Pancreas (tissue), 10 donors: Measurements from ENCODE around the gene MYO7B. TPM values are rescaled to one million over a fixed set of nuclear protein-coding genes. Genes with fewer than 3 reads are reported as not detected.

Experiments
- ATAC-seq, 4 donors: fragments of 200-7000 bp; cut with Tn5 transposase; one replicate each; pipeline versions ENCODE4 v1.8.0 to v1.9.1; 2020; ENCODE audit warnings: mild to moderate bottlenecking in 4 of 4, moderate library complexity in 4 of 4
- DNase-seq, 6 donors: peaks; one replicate each; pipeline ENCODE4 v3.0.0-alpha.2; 2020
- FAIRE-seq: peaks from 2 replicates; lab custom pipeline; 2012; peaks lifted over from hg19 to GRCh38; lab: Jason Lieb, UNC
- H3K27ac ChIP-seq, 4 donors: fragments of 200-600 bp; sonication (generic); 1 replicate in 3 of 4; 2 replicates in 1 of 4; pipeline versions ENCODE4 v1.5.0 to v1.8.0; 2020
- H3K27me3 ChIP-seq, 4 donors: fragments of 200-600 bp; one replicate each; pipeline ENCODE4 v1.8.0; 2021
- H3K36me3 ChIP-seq, 3 donors: fragments of 200-600 bp; sonication (generic) in 1 of 3; one replicate each; pipeline versions ENCODE4 v1.5.0 to v1.8.0; 2020 to 2021
- H3K4me1 ChIP-seq, 3 donors: fragments of 200-600 bp; one replicate each; pipeline ENCODE4 v1.8.0; 2021
- H3K4me3 ChIP-seq, 4 donors: fragments of 200-600 bp; sonication (generic) in 2 of 4; one replicate each; pipeline versions ENCODE4 v1.5.0 to v1.8.0; 2020 to 2021
- H3K9me3 ChIP-seq, 4 donors: fragments of 200-600 bp; one replicate each; pipeline ENCODE4 v1.8.0; 2021
- CTCF ChIP-seq, 4 donors: fragments of 200-600 bp; sonication (generic) in 3 of 4; IDR thresholded peaks; one replicate each; pipeline versions ENCODE4 v1.5.0 to v1.8.0; 2021; ENCODE audit warnings: antibody characterized with exemption in 4 of 4
- WGBS, 2 donors: extraction: QIAGEN DNeasy Blood & Tissue Kit; methylation state at CpG; one replicate each; pipeline ENCODE4 v1.1.7; 2013; 5-methylcytosine and 5-hydroxymethylcytosine counted together
- intact Hi-C, 3 donors: fragments of 100-400 bp; cut with DNase I; formaldehyde crosslinking; loops; one replicate each; pipeline versions ENCODE4 v1.11.1 to v1.14.2; 2022
- polyA plus RNA-seq, 2 donors: library from polyadenylated mRNA; stranded (reverse); fragments of 200-250 nt; gene quantifications; one replicate each; pipeline ENCODE4 v1.2.3, GENCODE V29; 2013
- total RNA-seq, 6 donors: library from RNA; stranded (reverse); fragmentation: NEBNext Ultra II Directional in 4 of 6; extraction: Animal tissue kit (Norgen Biotek cat#: 25700) in 4 of 6; gene quantifications; one replicate each; pipeline versions ENCODE4 v1.2.1 to v1.2.4, GENCODE V29; 2021 to 2023
- donor health status: healthy with polysubstance abuse.
- donor health status: DM: no; HTN: no; CAD: no; lungs with moderate emphysema.
- donor health status: DM: no; HTN: no; CAD: no.
- donor health status: control.
- donor health status: control.
- donor health status: Bipolar disorder and iron deficiency.
- donor health status: DM: yes; HTN: yes; CAD: no.
- donor health status: DM: no; HTN: no; CAD: no.
- donor health status: DM: no; HTN: no; CAD: no.
- donor health status: DM: yes; HTN: yes; CAD: no.

Gene MYO7B
- total and polyA plus RNA-seq, 8 donors, result 0.12 to 1.5 (median 0.83) TPM

GRCh38 chr2:127561371-127561770 lies 25.9 kb downstream of the MYO7B start:
- 80 to 84% methylated on average over 8 of the region's 8 CpGs for WGBS, 2 donors
- H3K9me3 ChIP-seq, result no peaks in the 10 kb centered on the region
- intact Hi-C loops, result no loop called here
- no peak overlapping the region for H3K4me3 ChIP-seq
- H3K4me1 ChIP-seq, result no peaks in the 10 kb centered on the region
- no peak for TF ChIP-seq CTCF (IDR thresholded peaks at IDR 0.05)
- ATAC-seq (no peak), FAIRE-seq (no peak), DNase-seq (no peak)
- H3K27me3 ChIP-seq, result no peaks in the 10 kb centered on the region
- no peaks in the 10 kb centered on the region for H3K36me3 ChIP-seq
- H3K27ac ChIP-seq, result no peak overlapping the region

GRCh38 chr2:127562936-127563335 lies 27.5 kb downstream of the MYO7B start:
- Histone ChIP-seq H3K9me3 (no peaks in the 10 kb centered on the region), H3K4me3 (no peak overlapping the region), H3K4me1 (no peaks in the 10 kb centered on the region), H3K36me3 (no peaks in the 10 kb centered on the region), H3K27ac (no peak overlapping the region), H3K27me3 (no peaks in the 10 kb centered on the region)
- TF ChIP-seq CTCF (IDR thresholded peaks at IDR 0.05), result no peak
- no peak for FAIRE-seq
- peak in 1 of 4 donors; percentile 43 for ATAC-seq
- intact Hi-C loops, result no loop called here
- DNase-seq, result no peak
- WGBS, 2 donors, result 72 to 89% methylated on average over 2 of the region's 2 CpGs

GRCh38 chr2:127563458-127564428 lies 28.3 kb downstream of the MYO7B start:
- ATAC-seq (no peak), FAIRE-seq (no peak), DNase-seq (no peak)
- H3K36me3 ChIP-seq, result no peaks in the 10 kb centered on the region
- 76% methylated on average over 13 to 14 of the region's 14 CpGs for WGBS, 2 donors
- no peaks in the 10 kb centered on the region for H3K4me1 ChIP-seq
- H3K27ac ChIP-seq, result no peak overlapping the region
- H3K27me3 ChIP-seq, result no peaks in the 10 kb centered on the region
- no peak for TF ChIP-seq CTCF (IDR thresholded peaks at IDR 0.05)
- no peaks in the 10 kb centered on the region for H3K9me3 ChIP-seq
- H3K4me3 ChIP-seq, result no peak overlapping the region
- intact Hi-C loops, result no loop called here

DNA sequence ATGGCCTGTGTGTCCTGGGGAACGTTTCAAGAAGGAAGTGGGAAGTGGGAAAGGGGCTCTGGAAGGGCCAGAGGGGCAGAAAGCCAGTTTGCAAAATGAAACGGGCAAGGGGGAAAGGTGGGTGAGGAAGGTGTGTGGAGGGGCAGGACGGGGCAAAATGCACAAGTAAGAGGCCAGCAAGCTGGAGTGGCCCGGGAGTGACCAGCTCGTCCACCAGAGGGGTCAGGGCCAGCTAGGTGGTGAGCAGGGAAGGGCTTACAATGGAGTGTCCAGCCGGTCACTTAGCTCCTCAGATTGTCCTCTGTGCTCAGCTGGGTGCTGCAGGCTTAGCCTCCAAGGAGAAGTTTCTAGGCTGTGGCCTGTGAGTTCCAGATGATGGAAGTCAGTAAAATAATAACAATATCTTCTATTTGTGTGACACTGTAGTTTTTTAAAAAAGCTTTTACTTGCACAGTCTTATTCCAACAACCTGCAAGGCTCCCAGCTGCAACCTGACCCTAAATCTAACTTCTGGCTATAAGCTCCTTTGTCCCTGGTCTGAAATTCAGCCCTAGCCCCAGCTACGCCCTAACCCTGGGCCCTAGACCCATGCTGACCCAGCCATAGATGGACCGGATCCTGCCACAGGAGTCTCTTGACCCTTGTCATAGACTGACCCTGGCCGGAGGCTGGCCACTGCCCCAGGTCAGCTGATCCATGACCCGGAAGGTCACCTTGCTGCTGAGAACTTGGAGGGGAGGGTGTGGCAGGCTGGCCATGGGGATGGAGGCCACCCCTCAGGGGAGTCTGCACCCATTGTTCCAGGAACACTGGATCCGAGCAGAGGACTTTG lies 29.2 kb downstream of the MYO7B start:
- TF ChIP-seq CTCF (IDR thresholded peaks at IDR 0.05), result no peak
- Histone ChIP-seq H3K4me1 (no peaks in the 10 kb centered on the region), H3K36me3 (no peaks in the 10 kb centered on the region), H3K27ac (no peak overlapping the region), H3K4me3 (no peak overlapping the region), H3K9me3 (no peaks in the 10 kb centered on the region), H3K27me3 (no peaks in the 10 kb centered on the region)
- 80 to 86% methylated on average over 11 of the region's 11 CpGs for WGBS, 2 donors
- intact Hi-C loops, result no loop called here
- no peak for ATAC-seq
- no peak for DNase-seq
- no peak for FAIRE-seq
